NCI-H1105 treated with DMSO at 0.1 percent for 48 hours (cell line): ENCODE data around the gene VWF.
A peak's percentile ranks its signal among the peaks of the same experiment; 100 is the strongest.

ENCODE experiments used
- DNase-seq: peaks from one replicate; lab custom pipeline; 2025; lab: John Stamatoyannopoulos, UW

The VWF gene

GRCh38 chr12:5948696-5949095, 175.8 kb downstream of the VWF start:
- no peak for DNase-seq

GRCh38 chr12:5947006-5947405, 177.5 kb downstream of the VWF start:
- DNase-seq: no peak

- no peak for DNase-seq
Measured at GRCh38 chr12:5946388-5946787, 178.1 kb downstream of the VWF start.

- DNase-seq: peak; percentile 62
Measured at GRCh38 chr12:5945071-5946008, 179.1 kb downstream of the VWF start, which contains the start of gene ANO2. ANO2 (minus strand) TSS chr12:5945259; CDS start chr12:5945217, 42 bp downstream.

GRCh38 chr12:5944688-5945070, 179.8 kb downstream of the VWF start:
- DNase-seq: peak; percentile 40

- no peak for DNase-seq
Measured at GRCh38 chr12:5944053-5944452, 180.4 kb downstream of the VWF start.

- no peak for DNase-seq
Measured at GRCh38 chr12:5941907-5942306, 182.6 kb downstream of the VWF start.

GRCh38 chr12:5927732-5928516, 196.5 kb downstream of the VWF start:
- no peak for DNase-seq

- DNase-seq: no peak
Measured at GRCh38 chr12:5925646-5926045, 198.8 kb downstream of the VWF start.

GRCh38 chr12:5924342-5924741, 200.1 kb downstream of the VWF start:
- no peak for DNase-seq

- DNase-seq: no peak
Measured at GRCh38 chr12:5923751-5924150, 200.7 kb downstream of the VWF start.

- DNase-seq: no peak
Measured at GRCh38 chr12:5923043-5923605, 201.3 kb downstream of the VWF start.

- no peak for DNase-seq
Measured at GRCh38 chr12:5921966-5922899, 202.2 kb downstream of the VWF start.

- DNase-seq: no peak
Measured at GRCh38 chr12:5921027-5921909, 203.2 kb downstream of the VWF start.

- no peak for DNase-seq
Measured at GRCh38 chr12:5916785-5917290, 207.6 kb downstream of the VWF start.

- no peak for DNase-seq
Measured at GRCh38 chr12:5915511-5915910, 209.0 kb downstream of the VWF start.

- DNase-seq: no peak
Measured at GRCh38 chr12:5914387-5915149, 209.9 kb downstream of the VWF start.

- DNase-seq: no peak
Measured at GRCh38 chr12:5913387-5913786, 211.1 kb downstream of the VWF start.
